Measurements from ENCODE around the gene MMP13. TPM values are rescaled to one million over a fixed set of nuclear protein-coding genes. Genes with fewer than 3 reads are reported as not detected.
A peak's percentile ranks its signal among the peaks of the same experiment; 100 is the strongest.

Gene MMP13
- total RNA-seq, 6 donors from 2014 or later, result 0.54 to 0.59 TPM; not detected in 4

DNA sequence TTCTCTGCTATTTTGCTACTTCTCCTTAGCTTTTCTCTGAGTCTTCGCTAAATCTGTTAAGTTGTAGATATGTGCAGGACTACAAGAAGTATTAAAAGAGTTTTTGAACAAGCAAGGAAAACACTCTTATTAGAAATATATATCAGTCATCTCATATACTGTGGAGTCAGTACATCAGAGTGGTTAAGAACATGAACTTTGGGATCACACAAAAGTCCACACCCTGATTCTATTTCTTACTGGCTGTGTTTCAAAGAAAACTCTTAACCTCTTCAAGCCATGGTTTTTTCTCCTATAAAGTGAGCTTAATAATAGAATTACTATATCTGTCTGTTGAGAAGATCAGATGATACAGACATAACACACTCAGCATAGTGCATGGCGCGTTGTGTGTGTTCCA lies 29.5 kb downstream of the MMP13 start:
- no peak for TF ChIP-seq EP300 (IDR thresholded peaks at IDR 0.05)
- no peak for TF ChIP-seq POLR2AphosphoS5 (IDR thresholded peaks at IDR 0.05)
- TF ChIP-seq POLR2A (IDR thresholded peaks at IDR 0.05), result no peak
- TF ChIP-seq, protein P1, sequence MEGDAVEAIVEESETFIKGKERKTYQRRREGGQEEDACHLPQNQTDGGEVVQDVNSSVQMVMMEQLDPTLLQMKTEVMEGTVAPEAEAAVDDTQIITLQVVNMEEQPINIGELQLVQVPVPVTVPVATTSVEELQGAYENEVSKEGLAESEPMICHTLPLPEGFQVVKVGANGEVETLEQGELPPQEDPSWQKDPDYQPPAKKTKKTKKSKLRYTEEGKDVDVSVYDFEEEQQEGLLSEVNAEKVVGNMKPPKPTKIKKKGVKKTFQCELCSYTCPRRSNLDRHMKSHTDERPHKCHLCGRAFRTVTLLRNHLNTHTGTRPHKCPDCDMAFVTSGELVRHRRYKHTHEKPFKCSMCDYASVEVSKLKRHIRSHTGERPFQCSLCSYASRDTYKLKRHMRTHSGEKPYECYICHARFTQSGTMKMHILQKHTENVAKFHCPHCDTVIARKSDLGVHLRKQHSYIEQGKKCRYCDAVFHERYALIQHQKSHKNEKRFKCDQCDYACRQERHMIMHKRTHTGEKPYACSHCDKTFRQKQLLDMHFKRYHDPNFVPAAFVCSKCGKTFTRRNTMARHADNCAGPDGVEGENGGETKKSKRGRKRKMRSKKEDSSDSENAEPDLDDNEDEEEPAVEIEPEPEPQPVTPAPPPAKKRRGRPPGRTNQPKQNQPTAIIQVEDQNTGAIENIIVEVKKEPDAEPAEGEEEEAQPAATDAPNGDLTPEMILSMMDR (IDR thresholded peaks at IDR 0.05), result no peak
- no peaks in the 10 kb centered on the region for H3K27me3 ChIP-seq
- H3K27ac ChIP-seq, result no peak overlapping the region
- ATAC-seq (ENCODE audit: low FRiP score in 2 of 2), result no peak
- H3K4me3 ChIP-seq, result no peak overlapping the region
- DNase-seq, result no peak
- peaks cover 0 to 8% (median 0%) of the 10 kb centered on the region in 4 donors for H3K4me1 ChIP-seq
- 93 to 97% methylated on average over 3 of the region's 3 CpGs for WGBS, 2 donors
- no peaks in the 10 kb centered on the region for H3K9me3 ChIP-seq
- no peaks in the 10 kb centered on the region for H3K36me3 ChIP-seq

DNA sequence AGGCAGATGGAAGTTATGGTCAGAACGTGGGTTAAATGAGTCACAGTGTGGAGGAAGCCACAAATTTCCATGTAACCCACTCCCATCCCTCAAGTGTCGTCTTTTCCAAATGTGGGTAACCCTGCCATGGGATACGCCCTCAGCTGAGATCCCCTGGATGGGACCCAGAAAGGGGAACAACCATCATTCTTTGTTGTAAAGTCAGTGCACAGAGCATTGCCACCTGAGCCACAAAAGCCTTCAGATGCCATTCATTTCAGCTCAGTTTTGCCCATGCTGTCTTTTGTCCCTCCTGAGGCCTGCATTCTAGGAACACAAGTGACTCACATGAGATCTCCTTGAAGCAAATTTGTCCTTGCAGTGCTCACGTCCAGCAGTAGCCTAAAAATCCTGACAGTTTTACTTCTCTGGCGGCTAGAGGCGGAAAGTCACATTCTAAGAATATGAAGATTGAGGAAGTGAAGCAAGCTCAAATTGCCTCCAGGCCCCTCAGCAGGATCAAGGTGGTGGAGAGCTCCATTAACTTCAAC lies 30.6 kb downstream of the MMP13 start:
- peak in 1 of 2 donors; percentile 46 for ATAC-seq (ENCODE audit: low FRiP score in 2 of 2)
- peaks cover 0 to 8% (median 0%) of the 10 kb centered on the region in 4 donors for H3K4me1 ChIP-seq
- H3K36me3 ChIP-seq, result no peaks in the 10 kb centered on the region
- no peaks in the 10 kb centered on the region for H3K9me3 ChIP-seq
- no peak overlapping the region for H3K27ac ChIP-seq
- no peak overlapping the region for H3K4me3 ChIP-seq
- WGBS, 2 donors, result 62 to 66% methylated on average over 5 to 6 of the region's 6 CpGs
- no peak for DNase-seq
- H3K27me3 ChIP-seq, result no peaks in the 10 kb centered on the region
- TF ChIP-seq POLR2AphosphoS5 (IDR thresholded peaks at IDR 0.05) (no peak), POLR2A (IDR thresholded peaks at IDR 0.05) (no peak), EP300 (IDR thresholded peaks at IDR 0.05) (no peak)
- TF ChIP-seq, protein P1 (IDR thresholded peaks at IDR 0.05), result no peak

DNA sequence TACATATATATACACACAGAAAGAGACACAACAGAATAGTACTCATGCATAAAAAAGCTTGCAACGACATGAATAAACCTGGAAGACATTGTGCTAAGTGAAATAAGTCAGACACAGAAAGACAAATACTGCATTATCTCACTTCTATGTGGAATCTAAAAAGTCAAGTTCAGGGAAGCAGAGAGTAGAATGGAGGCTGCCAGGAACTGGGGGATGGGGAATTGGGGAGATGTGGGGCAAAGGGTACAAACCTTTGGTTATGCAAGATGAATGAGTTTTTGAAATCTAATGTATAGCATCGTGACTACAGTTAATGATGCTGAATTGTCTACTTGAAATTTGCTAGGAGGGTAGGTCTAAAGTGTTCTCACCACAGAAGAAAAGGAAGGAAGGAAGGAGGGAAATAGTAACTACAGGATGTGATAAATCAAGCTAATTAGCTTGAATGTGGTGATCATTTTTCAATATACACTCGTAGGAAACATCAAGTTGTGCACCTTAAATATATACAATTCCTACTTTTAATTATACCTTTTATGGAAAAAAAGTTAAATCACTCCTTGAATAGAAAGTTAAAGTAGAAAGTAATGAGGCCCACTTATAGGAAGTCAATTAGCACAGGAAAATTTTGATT lies 33.8 kb downstream of the MMP13 start:
- ATAC-seq (ENCODE audit: low FRiP score in 2 of 2) (no peak), DNase-seq (no peak)
- TF ChIP-seq EP300 (IDR thresholded peaks at IDR 0.05) (no peak), POLR2AphosphoS5 (IDR thresholded peaks at IDR 0.05) (no peak), POLR2A (IDR thresholded peaks at IDR 0.05) (no peak)
- TF ChIP-seq, protein P1 (IDR thresholded peaks at IDR 0.05), result no peak
- no peaks in the 10 kb centered on the region for H3K9me3 ChIP-seq
- H3K4me3 ChIP-seq, result no peak overlapping the region
- H3K27me3 ChIP-seq, result no peaks in the 10 kb centered on the region
- H3K4me1 ChIP-seq, result peaks cover 0 to under 1% (median 0%) of the 10 kb centered on the region in 4 donors
- H3K27ac ChIP-seq, result no peak overlapping the region
- H3K36me3 ChIP-seq, result no peaks in the 10 kb centered on the region
- 39 to 45% methylated on average over 3 of the region's 3 CpGs for WGBS, 2 donors

DNA sequence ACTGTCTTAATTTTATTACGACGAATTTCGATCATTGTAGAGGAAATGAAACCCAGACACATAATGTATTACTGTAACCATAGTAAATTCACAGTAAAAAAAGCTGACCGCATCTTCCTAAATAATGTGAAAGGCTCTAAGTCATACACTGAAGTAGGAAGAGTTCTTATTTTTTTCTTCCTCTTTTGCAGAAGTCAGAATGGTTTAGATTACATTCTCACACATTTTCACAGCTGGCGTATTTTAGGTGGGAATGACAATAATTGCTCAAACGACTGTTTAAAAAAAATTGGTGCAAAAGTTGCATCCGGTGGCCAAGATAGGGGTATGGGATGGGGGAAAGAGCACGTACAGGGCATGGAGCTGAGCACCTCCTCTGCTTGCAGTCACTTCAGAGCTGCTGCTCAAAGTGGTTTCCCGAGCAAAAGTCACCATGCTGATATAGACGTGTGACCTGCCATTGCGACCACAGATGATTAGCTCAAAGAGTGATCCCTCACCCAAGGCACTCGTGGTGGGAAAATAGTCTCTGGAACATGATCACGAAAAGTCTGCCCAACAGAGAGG lies 35.3 kb downstream of the MMP13 start:
- Histone ChIP-seq H3K36me3 (no peaks in the 10 kb centered on the region), H3K9me3 (no peaks in the 10 kb centered on the region), H3K27ac (no peak overlapping the region), H3K27me3 (no peaks in the 10 kb centered on the region), H3K4me3 (no peak overlapping the region), H3K4me1 (no peaks in the 10 kb centered on the region)
- peak; percentile 44 to 86 for ATAC-seq (ENCODE audit: low FRiP score in 2 of 2)
- TF ChIP-seq, protein P1 (IDR thresholded peaks at IDR 0.05), result no peak
- TF ChIP-seq EP300 (IDR thresholded peaks at IDR 0.05), result peak in 1 of 4 donors; percentile 16
- TF ChIP-seq POLR2AphosphoS5 (IDR thresholded peaks at IDR 0.05), result no peak
- TF ChIP-seq POLR2A (IDR thresholded peaks at IDR 0.05), result no peak
- no peak for DNase-seq
- WGBS, 2 donors, result 48 to 57% methylated on average over 13 of the region's 13 CpGs

DNA sequence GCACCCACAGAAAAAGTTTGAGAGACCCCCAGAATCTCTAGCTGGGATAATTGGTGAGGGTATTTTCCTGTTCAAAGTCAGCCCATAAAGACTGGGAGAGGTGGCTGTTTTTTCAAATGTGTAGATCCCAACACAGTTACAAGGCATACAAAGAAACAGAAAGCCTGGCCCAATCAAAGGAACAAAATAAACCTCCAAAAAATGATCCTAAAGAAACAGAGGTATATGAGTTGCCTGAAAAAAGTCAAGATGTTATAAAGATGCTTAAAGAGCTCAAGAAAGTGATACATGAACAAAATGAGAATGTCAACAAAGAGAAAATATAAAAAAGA lies 40.5 kb downstream of the MMP13 start:
- TF ChIP-seq POLR2A (IDR thresholded peaks at IDR 0.05) (no peak), POLR2AphosphoS5 (IDR thresholded peaks at IDR 0.05) (no peak), EP300 (IDR thresholded peaks at IDR 0.05) (no peak)
- TF ChIP-seq, protein P1 (IDR thresholded peaks at IDR 0.05), result no peak
- H3K4me1 ChIP-seq, result no peaks in the 10 kb centered on the region
- H3K9me3 ChIP-seq, result no peaks in the 10 kb centered on the region
- no peak for ATAC-seq (ENCODE audit: low FRiP score in 2 of 2)
- H3K36me3 ChIP-seq, result no peaks in the 10 kb centered on the region
- no peak for DNase-seq
- H3K27ac ChIP-seq, result no peak overlapping the region
- H3K4me3 ChIP-seq, result no peak overlapping the region
- H3K27me3 ChIP-seq, result no peaks in the 10 kb centered on the region
